Tibial nerve (tissue), 4 donors: Measurements from ENCODE around the gene RGS6. TPM values are rescaled to one million over a fixed set of nuclear protein-coding genes. Genes with fewer than 3 reads are reported as not detected.
"Not testable (repeated sequence)": the region's sequence is repeated elsewhere in the genome, so short reads cannot be mapped to it uniquely, and the experiment has no call there.

Source experiments
- DNase-seq, 2 donors: peaks; one replicate each; pipeline ENCODE4 v3.0.0-alpha.2; 2019; ENCODE audit warnings: low spot score in 2 of 2
- H3K27ac ChIP-seq, 4 donors: fragments of 200-600 bp; sonication (generic) in 3 of 4; one replicate each; pipeline ENCODE4 v1.5.1; 2017 to 2019; ENCODE audit warnings: mild to moderate bottlenecking in 1 of 4
- H3K27me3 ChIP-seq, 2 donors: fragments of 200-600 bp; sonication (generic) in 1 of 2; one replicate each; pipeline versions ENCODE4 v1.5.1 to v1.6.0; 2017 to 2019
- H3K36me3 ChIP-seq, 3 donors: fragments of 200-600 bp; sonication (generic); one replicate each; pipeline ENCODE4 v1.5.1; 2018 to 2019
- H3K4me1 ChIP-seq, 4 donors: fragments of 200-600 bp; sonication (generic) in 3 of 4; one replicate each; pipeline ENCODE4 v1.5.1; 2017 to 2019
- H3K4me3 ChIP-seq, 4 donors: fragments of 200-600 bp; sonication (generic) in 3 of 4; one replicate each; pipeline ENCODE4 v1.5.1; 2017 to 2019; ENCODE audit warnings: mild to moderate bottlenecking in 1 of 4, moderate library complexity in 1 of 4
- H3K9me3 ChIP-seq, 4 donors: fragments of 200-600 bp; sonication (generic) in 3 of 4; one replicate each; pipeline ENCODE4 v1.5.1; 2017 to 2019
- CTCF ChIP-seq, 5 experiments: fragments of 200-600 bp in 3 of 5; fragments of 450-650 bp in 2 of 5; sonication (generic) in 3 of 5; IDR thresholded peaks; one replicate each; pipeline ENCODE4 v1.5.1; 2016 to 2019; ENCODE audit warnings: antibody characterized with exemption in 5 of 5, mild to moderate bottlenecking in 3 of 5, moderate library complexity in 2 of 5
- EP300 ChIP-seq, 2 donors: sonication (generic); formaldehyde crosslinking; IDR thresholded peaks; one replicate each; pipeline ENCODE4 v1.6.1; 2017; ENCODE audit warnings: antibody characterized with exemption in 2 of 2, mild to moderate bottlenecking in 1 of 2
- POLR2A ChIP-seq, 2 donors: fragments of 450-650 bp; IDR thresholded peaks; one replicate each; pipeline ENCODE4 v1.6.1; 2017; ENCODE audit warnings: antibody characterized with exemption in 2 of 2, mild to moderate bottlenecking in 2 of 2, moderate library complexity in 2 of 2
- WGBS, 2 donors: methylation state at CpG; one replicate each; pipeline ENCODE4 v1.1.5; 2018; 5-methylcytosine and 5-hydroxymethylcytosine counted together
- total RNA-seq, 4 donors: library from RNA; depleted of rRNA; stranded (reverse); fragments of >200 nt; gene quantifications; one replicate each; pipeline ENCODE4 v1.1.0, GENCODE V29; 2016

Gene RGS6
- 10 to 100 TPM; 43.5 to 67.2 (median 54.7) TPM for total RNA-seq

GRCh38 chr14:71932229-71932981 lies at the start of gene RGS6:
Gene RGS6 (plus strand): TSS chr14:71932429.
- Histone ChIP-seq H3K27ac (peak within 1 kb of the TSS; percentile 47 to 85 (median 67)), H3K36me3 (no peaks in the 10 kb centered on the region), H3K4me1 (peaks cover 0 to 18% (median 0%) of the 10 kb centered on the region in 4 donors), H3K9me3 (no peaks in the 10 kb centered on the region), H3K4me3 (peak within 1 kb of the TSS; percentile 30 to 65 (median 40)), H3K27me3 (peaks cover 0 to 15% of the 10 kb centered on the region in 2 donors)
- peak in 1 of 2 donors; percentile 26 for TF ChIP-seq POLR2A (IDR thresholded peaks at IDR 0.05)
- TF ChIP-seq CTCF (IDR thresholded peaks at IDR 0.05) = peak in 4 of 5 experiments; percentile 35 to 67 (median 46)
- TF ChIP-seq EP300 (IDR thresholded peaks at IDR 0.05) = no peak
- no peak for DNase-seq
- 1 to 2% methylated on average over 5 to 27 of the region's 92 CpGs for WGBS, 2 donors

GRCh38 chr14:71883094-71883493 lies 49.1 kb upstream of the RGS6 start:
- DNase-seq = no peak
- Histone ChIP-seq H3K9me3 (peaks cover 0 to 37% (median 0%) of the 10 kb centered on the region in 4 donors), H3K4me1 (peaks cover 0 to 12% (median 4%) of the 10 kb centered on the region in 4 donors), H3K36me3 (no peaks in the 10 kb centered on the region), H3K4me3 (no peak overlapping the region), H3K27ac (no peak overlapping the region), H3K27me3 (no peaks in the 10 kb centered on the region)
- WGBS, 2 donors = 57 to 64% methylated on average over 1 of the region's 1 CpG
- TF ChIP-seq EP300 (IDR thresholded peaks at IDR 0.05) (no peak), POLR2A (IDR thresholded peaks at IDR 0.05) (no peak), CTCF (IDR thresholded peaks at IDR 0.05) (no peak)

GRCh38 chr14:71885301-71885700 lies 46.9 kb upstream of the RGS6 start:
- Histone ChIP-seq H3K4me3 (no peak overlapping the region), H3K36me3 (no peaks in the 10 kb centered on the region), H3K27me3 (no peaks in the 10 kb centered on the region), H3K27ac (peak overlapping the region in 2 of 4 donors; percentile 40 to 55), H3K9me3 (peaks cover 0 to 17% (median 0%) of the 10 kb centered on the region in 4 donors), H3K4me1 (peaks cover 0 to 12% (median 4%) of the 10 kb centered on the region in 4 donors)
- TF ChIP-seq EP300 (IDR thresholded peaks at IDR 0.05) = peak in 1 of 2 donors; percentile 8
- TF ChIP-seq POLR2A (IDR thresholded peaks at IDR 0.05) = no peak
- DNase-seq = no peak
- WGBS, 2 donors = 24 to 38% methylated on average over 3 of the region's 3 CpGs

- not testable (repeated sequence) for H3K9me3 ChIP-seq, H3K27ac ChIP-seq, H3K4me3 ChIP-seq, H3K27me3 ChIP-seq, H3K36me3 ChIP-seq, DNase-seq
- H3K4me1 ChIP-seq = peaks cover 0 to 23% (median 4%) of the 10 kb centered on the region in 4 donors
- WGBS, 2 donors = 90 to 92% methylated on average over 9 of the region's 9 CpGs
Observed at GRCh38 chr14:71887802-71888201, 44.4 kb upstream of the RGS6 start.

- Histone ChIP-seq H3K27ac (no peak overlapping the region), H3K4me3 (no peak overlapping the region), H3K9me3 (peaks cover 0 to 7% (median 0%) of the 10 kb centered on the region in 4 donors), H3K36me3 (no peaks in the 10 kb centered on the region), H3K4me1 (peaks cover 0 to 20% (median 4%) of the 10 kb centered on the region in 4 donors), H3K27me3 (no peaks in the 10 kb centered on the region)
- TF ChIP-seq CTCF (IDR thresholded peaks at IDR 0.05) (no peak), POLR2A (IDR thresholded peaks at IDR 0.05) (no peak), EP300 (IDR thresholded peaks at IDR 0.05) (no peak)
- 53 to 64% methylated on average over 1 of the region's 1 CpG for WGBS, 2 donors
- no peak for DNase-seq
Observed at GRCh38 chr14:71890541-71890940, 41.7 kb upstream of the RGS6 start.

- TF ChIP-seq POLR2A (IDR thresholded peaks at IDR 0.05) (no peak), CTCF (IDR thresholded peaks at IDR 0.05) (no peak), EP300 (IDR thresholded peaks at IDR 0.05) (no peak)
- no peaks in the 10 kb centered on the region for H3K27me3 ChIP-seq
- 59 to 64% methylated on average over 6 of the region's 6 CpGs for WGBS, 2 donors
Observed at GRCh38 chr14:71891185-71891584, 41.0 kb upstream of the RGS6 start.

More at GRCh38 chr14:71891185-71891584, 41.0 kb upstream of the RGS6 start:
- no peak overlapping the region for H3K4me3 ChIP-seq
- H3K27ac ChIP-seq = no peak overlapping the region
- peaks cover 0 to 7% (median 0%) of the 10 kb centered on the region in 4 donors for H3K9me3 ChIP-seq
- no peaks in the 10 kb centered on the region for H3K36me3 ChIP-seq
- peaks cover 0 to 14% (median 3%) of the 10 kb centered on the region in 4 donors for H3K4me1 ChIP-seq
- DNase-seq = no peak
